DMS 273 (cell line): ENCODE results near the gene B3GNT7.
A peak's percentile ranks its signal among the peaks of the same experiment; 100 is the strongest.
"Not testable (repeated sequence)": the region's sequence is repeated elsewhere in the genome, so short reads cannot be mapped to it uniquely, and the experiment has no call there.

ENCODE experiments used
- DNase-seq: peaks from one replicate; lab custom pipeline; 2025; ENCODE audit not compliant: unreplicated experiment; lab: John Stamatoyannopoulos, UW

B3GNT7 gene

GRCh38 chr2:231399853-231400680 is 4.6 kb downstream of the B3GNT7 start:
- no peak for DNase-seq

DNA sequence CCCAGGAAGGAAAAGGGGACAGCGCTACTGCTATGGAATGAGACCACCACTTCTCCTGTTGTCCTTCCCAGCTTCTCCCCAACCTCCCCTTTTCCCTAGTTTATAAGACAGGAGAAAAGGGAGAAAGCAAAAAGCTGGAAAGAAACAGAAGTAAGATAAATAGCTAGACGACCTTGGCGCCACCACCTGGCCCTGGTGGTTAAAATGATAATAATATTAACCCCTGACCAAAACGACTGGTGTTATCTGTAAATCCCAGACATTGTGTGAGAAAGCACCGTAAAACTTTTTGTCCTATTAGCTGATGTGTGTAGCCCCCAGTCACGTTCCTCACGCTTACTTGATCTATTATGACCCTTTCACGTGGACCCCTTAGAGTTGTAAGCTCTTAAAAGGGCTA is 5.2 kb downstream of the B3GNT7 start:
- not testable (repeated sequence) for DNase-seq

- DNase-seq, result not testable (repeated sequence)
These were observed 5.6 kb downstream of the B3GNT7 start for GRCh38 chr2:231401101-231401500.

DNA sequence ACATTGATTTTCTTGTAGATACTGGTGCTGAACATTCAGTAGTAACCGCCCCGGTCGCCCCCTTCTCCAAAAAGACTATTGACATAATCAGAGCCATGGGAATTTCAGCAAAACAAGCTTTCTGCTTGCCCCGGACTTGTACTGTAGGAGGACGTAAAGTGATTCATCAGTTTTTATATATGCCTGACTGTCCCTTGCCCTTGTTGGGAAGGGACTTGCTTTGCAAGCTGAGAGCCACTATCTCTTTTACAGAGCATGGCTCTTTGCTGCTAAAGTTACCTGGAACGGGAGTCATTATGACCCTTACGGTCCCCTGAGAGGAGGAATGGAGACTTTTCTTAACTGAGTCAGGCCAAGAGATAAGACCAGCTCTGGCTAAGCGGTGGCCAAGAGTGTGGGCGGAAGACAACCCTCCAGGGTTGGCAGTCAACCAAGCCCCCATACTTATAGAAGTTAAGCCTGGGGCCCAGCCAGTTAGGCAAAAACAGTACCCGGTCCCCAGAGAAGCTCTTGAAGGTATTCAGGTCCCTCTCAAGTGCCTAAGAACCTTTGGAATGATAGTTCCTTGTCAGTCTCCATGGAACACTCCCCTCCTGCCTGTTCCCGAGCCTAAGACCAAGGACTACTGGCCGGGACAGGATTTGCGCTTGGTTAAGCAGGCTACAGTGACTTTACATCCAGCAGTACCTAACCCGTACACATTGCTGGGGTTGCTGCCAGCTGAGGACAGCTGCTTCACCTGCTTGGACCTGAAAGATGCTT is 8.1 kb downstream of the B3GNT7 start:
- not testable (repeated sequence) for DNase-seq

DNA sequence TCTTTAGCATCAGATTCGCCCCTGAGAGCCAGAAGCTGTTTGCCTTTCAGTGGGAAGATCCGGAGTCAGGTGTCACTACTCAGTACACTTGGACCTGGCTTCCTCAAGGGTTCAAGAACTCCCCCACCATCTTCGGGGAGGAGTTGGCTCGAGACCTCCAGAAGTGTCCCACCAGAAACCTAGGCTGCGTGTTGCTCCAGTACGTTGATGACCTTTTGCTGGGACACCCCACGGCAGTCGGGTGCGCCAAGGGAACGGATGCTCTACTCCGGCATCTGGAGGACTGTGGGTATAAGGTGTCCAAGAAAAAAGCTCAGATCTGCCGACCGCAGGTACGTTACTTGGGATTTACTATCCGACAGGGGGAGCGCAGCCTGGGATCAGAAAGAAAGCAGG is 8.7 kb downstream of the B3GNT7 start:
- DNase-seq, result not testable (repeated sequence)

GRCh38 chr2:231405601-231406367 is 10.3 kb downstream of the B3GNT7 start:
- not testable (repeated sequence) for DNase-seq

- DNase-seq, result not testable (repeated sequence)
These were observed 12.2 kb downstream of the B3GNT7 start for GRCh38 chr2:231407686-231408085.

- not testable (repeated sequence) for DNase-seq
These were observed 12.8 kb downstream of the B3GNT7 start for GRCh38 chr2:231408304-231408703.

DNA sequence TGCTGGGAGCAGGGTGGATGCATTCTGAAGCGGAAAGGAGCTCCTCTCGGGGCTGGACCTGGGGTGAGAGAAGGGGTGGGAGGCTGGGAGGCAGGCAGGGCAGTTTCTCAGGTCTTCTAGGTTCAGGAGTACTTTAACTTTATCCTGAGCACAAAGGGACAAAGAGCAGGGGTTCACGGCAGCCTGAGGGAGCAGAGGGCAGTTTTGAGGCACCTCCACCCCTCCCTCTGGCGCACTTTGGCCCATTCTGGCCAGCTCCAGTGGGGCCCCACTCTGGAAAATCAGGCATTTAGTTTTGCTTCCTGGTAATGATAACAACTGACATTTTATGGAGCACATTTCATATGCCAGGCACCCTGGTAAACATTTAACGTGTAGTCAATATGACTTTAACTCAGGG is 14.3 kb downstream of the B3GNT7 start:
- no peak for DNase-seq

- peak; percentile 35 for DNase-seq
These were observed 14.9 kb downstream of the B3GNT7 start for GRCh38 chr2:231410293-231411004.

GRCh38 chr2:231411237-231411636 is 15.7 kb downstream of the B3GNT7 start:
- no peak for DNase-seq

DNA sequence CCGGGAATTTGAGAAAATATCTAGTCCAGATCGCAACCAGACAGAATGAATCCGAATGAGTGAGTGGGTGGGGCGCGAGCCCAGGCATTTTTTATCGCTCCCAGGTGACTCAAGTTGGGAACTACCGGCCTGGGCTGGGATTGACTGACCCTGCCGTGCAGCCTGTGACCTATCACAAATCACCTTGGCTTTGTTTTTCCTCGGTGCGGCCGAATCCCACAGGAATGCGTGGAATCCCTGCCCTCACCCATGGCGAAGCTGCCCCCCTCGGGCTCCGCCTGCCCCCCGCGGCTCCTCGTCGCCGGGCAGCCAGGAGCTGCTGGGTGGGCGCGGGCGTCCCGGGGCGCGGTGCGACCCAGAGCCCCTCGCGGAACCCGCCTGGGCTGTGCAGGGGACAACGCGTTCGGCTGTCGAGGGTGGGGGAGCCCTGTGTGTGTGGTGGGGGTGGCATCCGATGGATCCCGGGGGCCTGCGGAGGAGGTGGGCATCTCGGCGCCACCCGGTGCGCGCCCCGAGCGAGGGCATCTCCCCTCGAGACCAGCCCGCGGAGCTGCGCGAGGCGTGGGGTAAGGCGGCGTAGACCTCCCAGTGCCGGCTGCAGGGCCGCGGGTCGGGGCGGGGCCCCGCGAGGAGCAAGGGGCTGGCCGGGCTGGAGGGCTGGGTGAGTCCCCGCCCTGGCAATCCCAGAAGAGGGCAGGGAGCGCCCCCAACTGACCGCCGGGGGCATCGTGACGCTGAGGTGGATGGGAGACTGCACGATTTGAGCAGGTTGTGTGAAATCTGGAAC is 16.5 kb downstream of the B3GNT7 start:
- peak; percentile 95 for DNase-seq

- no peak for DNase-seq
These were observed 17.1 kb downstream of the B3GNT7 start for GRCh38 chr2:231412618-231412963.

DNA sequence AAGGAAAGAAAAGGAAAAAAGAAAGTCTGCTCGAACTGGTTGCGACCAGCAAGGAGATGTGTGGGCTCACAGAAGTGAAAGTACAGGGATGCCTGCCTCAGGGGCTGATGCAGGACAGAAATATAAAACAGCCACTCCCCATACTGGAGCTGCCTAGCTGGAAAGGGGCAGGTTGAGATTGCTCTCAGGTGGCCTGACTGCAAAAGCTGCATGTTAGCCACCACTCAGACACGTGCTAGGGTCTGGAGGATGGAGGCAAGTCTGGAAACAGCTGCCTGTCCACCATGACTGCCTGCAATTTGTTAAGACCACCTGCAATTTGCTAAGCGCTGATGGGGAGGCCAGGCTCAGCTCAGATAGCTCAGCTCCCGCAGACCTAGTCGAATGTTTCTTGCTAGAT is 17.9 kb downstream of the B3GNT7 start:
- DNase-seq, result no peak

GRCh38 chr2:231413921-231414476 is 18.5 kb downstream of the B3GNT7 start:
- DNase-seq, result no peak

DNA sequence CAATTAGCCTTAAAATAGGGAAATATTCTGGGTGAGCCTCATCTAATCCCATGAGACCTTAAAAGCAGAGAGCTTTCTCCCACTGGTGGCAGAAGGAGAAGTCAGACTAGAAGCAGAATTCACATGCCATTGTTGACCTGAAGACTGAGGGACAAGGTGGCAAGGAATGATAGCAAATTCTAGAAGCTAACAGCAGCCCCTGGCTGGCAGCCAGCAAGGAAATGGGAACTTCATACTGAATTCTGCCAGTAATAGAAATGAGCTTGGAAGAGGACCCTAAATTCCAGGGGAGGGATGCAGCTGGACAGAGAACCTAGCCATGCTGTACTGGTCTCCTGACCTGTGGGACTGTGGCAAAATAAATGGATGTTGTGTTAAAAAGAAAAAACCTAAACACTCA is 19.5 kb downstream of the B3GNT7 start:
- DNase-seq, result no peak

DNA sequence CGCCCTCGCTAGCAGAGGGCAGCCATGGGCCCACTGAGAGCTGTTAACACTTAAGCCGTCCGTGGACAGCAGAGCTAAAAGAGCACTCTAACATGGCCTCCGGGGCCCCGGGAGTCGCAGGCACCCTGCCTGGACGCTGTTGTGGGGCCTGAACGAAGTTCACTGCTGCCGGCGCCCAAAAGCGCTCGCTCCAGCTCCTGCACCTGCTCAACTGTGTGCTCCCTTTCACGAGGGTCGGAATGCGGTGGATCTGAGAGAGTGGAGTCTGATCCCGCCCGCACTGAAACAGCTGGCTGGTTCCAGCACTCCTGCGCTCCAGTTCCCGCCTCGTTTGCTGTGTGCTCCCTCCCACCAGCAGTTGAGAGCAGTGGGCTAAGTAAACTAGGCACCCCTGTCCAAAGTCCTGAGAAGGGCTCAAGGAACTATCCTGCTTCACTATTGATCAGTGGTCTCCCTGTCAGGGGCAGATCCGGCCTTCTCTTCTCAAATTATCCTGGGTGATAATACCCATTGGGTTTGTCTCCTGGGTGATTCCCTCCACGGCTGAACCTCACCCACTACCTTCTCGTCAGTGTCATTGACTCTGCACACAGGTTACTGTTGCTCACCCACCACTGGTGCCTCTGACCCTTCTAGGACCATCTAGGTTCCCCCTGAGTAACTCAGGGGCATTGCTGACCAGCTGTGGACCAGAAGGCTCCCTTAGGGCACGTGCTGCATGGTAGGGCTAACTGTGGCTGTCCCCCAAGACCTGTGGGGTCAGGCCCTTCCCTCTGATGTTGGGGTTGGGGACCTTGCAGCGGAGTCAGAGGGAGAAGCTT is 23.5 kb downstream of the B3GNT7 start:
- no peak for DNase-seq

DNA sequence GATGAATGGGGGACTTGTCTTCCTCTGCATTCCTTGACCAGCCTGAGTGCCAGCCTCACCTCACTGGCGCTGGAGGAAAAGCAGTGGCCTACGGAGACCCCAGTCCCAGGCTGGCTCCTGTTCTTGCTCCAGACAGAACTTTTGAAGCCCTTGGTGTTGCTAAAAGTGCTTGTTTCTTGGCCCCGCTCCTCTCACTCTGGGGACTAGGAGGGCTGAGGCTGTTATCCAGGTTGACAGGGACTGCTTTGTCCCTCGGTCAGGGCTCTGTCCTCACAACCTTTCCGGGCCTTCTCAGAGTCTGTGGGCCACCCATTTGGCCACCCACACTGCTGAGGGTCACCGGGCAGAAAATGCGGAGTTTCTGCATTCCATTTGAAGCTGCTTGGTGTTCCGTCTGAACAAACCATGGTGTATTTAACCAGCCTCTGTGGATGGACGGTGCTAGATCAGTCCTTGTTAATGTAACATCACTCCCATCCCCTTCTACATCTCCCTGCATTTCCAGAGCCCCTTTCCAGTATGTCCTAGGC is 25.6 kb downstream of the B3GNT7 start:
- no peak for DNase-seq

- DNase-seq, result no peak
These were observed 26.5 kb downstream of the B3GNT7 start for GRCh38 chr2:231422056-231422455.
